Stomach (tissue), 4 donors: ENCODE measurements around the gene POU2AF2.

Experiments used
- POLR2A ChIP-seq, 4 donors: fragments of 450-650 bp; IDR thresholded peaks; one replicate each; pipeline ENCODE4 v1.6.1; 2016; ENCODE audit warnings: antibody characterized with exemption in 4 of 4, control low read depth in 2 of 4, mild to moderate bottlenecking in 1 of 4, moderate library complexity in 1 of 4
- POLR2AphosphoS5 ChIP-seq, 3 donors: sonication (generic); formaldehyde crosslinking; IDR thresholded peaks; one replicate each; pipeline ENCODE4 v1.6.1; 2016; ENCODE audit warnings: antibody characterized with exemption in 3 of 3
- TF ChIP-seq, protein P1 (sequence below), 7 experiments: fragments of 450-650 bp in 4 of 7; fragments of 200-600 bp in 3 of 7; sonication (generic) in 3 of 7; IDR thresholded peaks; one replicate each; pipeline ENCODE4 v1.5.1; 2016 to 2019; ENCODE audit warnings: antibody characterized with exemption in 7 of 7, control low read depth in 2 of 7, mild to moderate bottlenecking in 1 of 7

GRCh38 chr11:111213256-111213655 lies 32.3 kb upstream of the POU2AF2 start:
- TF ChIP-seq POLR2AphosphoS5 (IDR thresholded peaks at IDR 0.05) (no peak), POLR2A (IDR thresholded peaks at IDR 0.05) (no peak)
- TF ChIP-seq, protein P1, sequence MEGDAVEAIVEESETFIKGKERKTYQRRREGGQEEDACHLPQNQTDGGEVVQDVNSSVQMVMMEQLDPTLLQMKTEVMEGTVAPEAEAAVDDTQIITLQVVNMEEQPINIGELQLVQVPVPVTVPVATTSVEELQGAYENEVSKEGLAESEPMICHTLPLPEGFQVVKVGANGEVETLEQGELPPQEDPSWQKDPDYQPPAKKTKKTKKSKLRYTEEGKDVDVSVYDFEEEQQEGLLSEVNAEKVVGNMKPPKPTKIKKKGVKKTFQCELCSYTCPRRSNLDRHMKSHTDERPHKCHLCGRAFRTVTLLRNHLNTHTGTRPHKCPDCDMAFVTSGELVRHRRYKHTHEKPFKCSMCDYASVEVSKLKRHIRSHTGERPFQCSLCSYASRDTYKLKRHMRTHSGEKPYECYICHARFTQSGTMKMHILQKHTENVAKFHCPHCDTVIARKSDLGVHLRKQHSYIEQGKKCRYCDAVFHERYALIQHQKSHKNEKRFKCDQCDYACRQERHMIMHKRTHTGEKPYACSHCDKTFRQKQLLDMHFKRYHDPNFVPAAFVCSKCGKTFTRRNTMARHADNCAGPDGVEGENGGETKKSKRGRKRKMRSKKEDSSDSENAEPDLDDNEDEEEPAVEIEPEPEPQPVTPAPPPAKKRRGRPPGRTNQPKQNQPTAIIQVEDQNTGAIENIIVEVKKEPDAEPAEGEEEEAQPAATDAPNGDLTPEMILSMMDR (IDR thresholded peaks at IDR 0.05), result no peak
